Measurements from ENCODE around the gene LDAH.

The LDAH gene

GRCh38 chr2:20657522-20658235, 165.2 kb downstream of the LDAH start:
- no peak for TF ChIP-seq ZFX (IDR thresholded peaks at IDR 0.05; ENCODE audit: borderline replicate concordance)
- TF ChIP-seq CTCF (IDR thresholded peaks at IDR 0.05), result no peak
- H3K27ac ChIP-seq, result no peak overlapping the region

GRCh38 chr2:20656561-20656960, 166.3 kb downstream of the LDAH start:
- TF ChIP-seq CTCF (IDR thresholded peaks at IDR 0.05), result no peak
- no peak for TF ChIP-seq ZFX (IDR thresholded peaks at IDR 0.05; ENCODE audit: borderline replicate concordance)
- no peak overlapping the region for H3K27ac ChIP-seq

GRCh38 chr2:20654535-20654813, 168.4 kb downstream of the LDAH start:
- TF ChIP-seq CTCF (IDR thresholded peaks at IDR 0.05), result no peak
- no peak for TF ChIP-seq ZFX (IDR thresholded peaks at IDR 0.05; ENCODE audit: borderline replicate concordance)
- H3K27ac ChIP-seq, result no peak overlapping the region

GRCh38 chr2:20653695-20654534, 169.0 kb downstream of the LDAH start:
- H3K27ac ChIP-seq, result no peak overlapping the region
- TF ChIP-seq CTCF (IDR thresholded peaks at IDR 0.05), result peak; percentile 18; the same call in 1 of the 2 replicates
- TF ChIP-seq ZFX (IDR thresholded peaks at IDR 0.05; ENCODE audit: borderline replicate concordance), result no peak

- H3K27ac ChIP-seq, result no peak overlapping the region
- TF ChIP-seq CTCF (IDR thresholded peaks at IDR 0.05) (no peak), ZFX (IDR thresholded peaks at IDR 0.05; ENCODE audit: borderline replicate concordance) (no peak)
These were observed 170.0 kb downstream of the LDAH start for GRCh38 chr2:20652673-20653575.

- TF ChIP-seq ZFX (IDR thresholded peaks at IDR 0.05; ENCODE audit: borderline replicate concordance), result no peak
- TF ChIP-seq CTCF (IDR thresholded peaks at IDR 0.05), result no peak
- H3K27ac ChIP-seq, result no peak overlapping the region
These were observed 170.8 kb downstream of the LDAH start for GRCh38 chr2:20652141-20652540.
